ENCODE measurements around the gene PFN3.

Gene PFN3

GRCh38 chr5:177374211-177374610 lies 26.2 kb downstream of the PFN3 start:
- FAIRE-seq (no peak), DNase-seq (ENCODE audit: low spot score) (no peak)

DNA sequence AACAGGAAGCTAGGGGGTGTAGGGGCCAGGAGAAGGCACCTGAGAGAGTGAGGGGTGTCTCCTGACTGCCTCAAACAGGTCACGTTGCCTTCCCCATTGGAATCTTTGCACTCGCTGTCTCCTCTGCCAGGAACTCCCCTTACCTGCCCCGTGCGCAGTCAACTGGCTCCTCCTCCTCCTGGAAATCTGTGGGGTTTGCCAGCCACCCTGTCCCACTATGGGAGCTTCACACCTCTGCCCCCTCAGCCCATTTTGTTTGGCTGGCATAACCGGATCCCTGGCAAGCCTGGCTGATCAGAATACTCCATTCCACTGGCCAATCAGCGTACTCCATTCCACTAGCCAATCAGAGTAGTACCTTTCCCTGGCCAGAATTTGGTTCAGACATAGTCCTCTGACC lies 26.7 kb downstream of the PFN3 start:
- DNase-seq (ENCODE audit: low spot score) (no peak), FAIRE-seq (no peak)

GRCh38 chr5:177372910-177373309 lies 27.6 kb downstream of the PFN3 start:
- FAIRE-seq = no peak
- no peak for DNase-seq (ENCODE audit: low spot score)

DNA sequence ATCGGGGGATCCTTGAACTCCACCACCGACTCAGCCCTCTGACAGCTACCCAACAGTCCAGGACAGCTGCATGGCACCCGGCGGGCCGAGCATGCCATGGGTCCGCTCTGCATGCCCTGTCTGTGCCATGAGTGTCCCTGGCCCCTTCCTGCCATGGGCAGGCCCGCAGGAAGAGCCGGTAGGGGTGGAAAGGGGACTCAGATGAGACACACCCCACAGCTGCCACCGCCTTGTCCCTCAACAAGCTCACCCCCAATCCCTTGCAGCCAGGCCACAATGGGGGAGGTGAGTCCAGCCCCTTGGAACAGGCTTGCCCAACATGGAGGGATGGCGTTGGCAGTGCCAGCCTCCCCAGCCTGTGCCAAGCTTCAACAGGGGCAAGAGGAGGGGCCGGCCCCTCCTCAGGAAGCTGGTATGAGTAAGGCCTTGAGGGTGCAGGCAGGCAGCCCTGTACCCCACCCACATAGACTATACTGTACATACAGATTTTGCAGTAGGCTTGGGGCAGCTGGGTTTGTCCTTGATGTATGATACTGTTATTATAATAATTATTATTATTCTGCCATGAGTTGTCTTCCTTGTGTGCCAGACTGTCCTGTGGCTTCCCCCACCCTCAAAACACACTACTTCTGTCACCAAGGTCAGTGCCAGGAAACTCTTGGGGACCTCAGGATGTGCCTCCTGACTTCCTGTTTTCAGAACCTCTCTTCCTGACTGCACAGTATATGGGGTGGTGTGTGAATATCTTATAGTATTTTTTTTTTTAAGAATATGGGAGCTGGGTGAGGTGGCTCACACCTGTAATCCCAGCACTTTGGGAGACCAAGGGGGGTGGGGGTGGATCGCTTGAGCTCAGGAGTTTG lies 28.2 kb downstream of the PFN3 start:
- DNase-seq (ENCODE audit: low spot score) = no peak
- no peak for FAIRE-seq

DNA sequence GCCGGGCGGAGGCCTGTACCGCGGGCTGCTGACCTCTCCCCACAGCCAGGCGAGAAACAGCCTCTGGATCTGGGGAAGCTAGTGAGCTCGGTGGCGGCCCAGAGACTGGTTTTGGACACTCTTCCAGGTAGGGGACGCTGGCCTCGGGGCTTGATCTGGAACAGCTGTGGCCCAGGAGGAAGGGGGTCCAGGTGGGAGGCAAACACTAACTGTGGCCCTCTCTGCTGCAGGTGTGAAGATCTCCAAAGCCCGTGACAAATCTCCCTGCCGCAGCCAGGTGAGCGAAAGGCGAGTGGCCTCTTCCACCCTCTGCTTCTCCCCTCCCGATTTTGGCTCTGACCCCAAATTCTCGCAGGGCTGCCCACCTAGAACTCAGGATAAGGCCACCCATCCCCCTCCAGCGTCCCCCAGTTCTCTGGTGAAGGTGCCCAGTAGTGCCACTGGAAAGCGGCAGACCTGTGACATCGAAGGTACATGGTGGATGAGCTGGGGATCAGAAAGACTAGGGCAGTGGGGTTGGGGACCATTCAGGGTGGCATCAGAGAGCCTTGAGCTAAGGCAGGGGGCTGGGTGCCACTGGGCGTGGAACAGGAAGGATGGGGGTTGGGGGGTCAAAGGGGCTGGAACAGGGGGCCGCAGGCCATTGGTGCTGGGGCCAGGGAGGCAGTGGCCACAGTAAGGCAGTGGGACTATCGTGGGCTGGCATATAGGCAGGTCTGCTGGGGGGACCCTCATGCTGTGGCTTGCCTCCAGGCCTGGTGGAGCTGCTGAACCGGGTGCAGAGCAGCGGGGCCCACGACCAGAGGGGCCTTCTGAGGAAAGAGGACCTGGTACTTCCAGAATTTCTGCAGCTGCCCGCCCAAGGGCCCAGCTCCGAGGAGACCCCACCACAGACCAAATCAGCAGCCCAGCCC lies 29.1 kb downstream of the PFN3 start:
- FAIRE-seq (no peak), DNase-seq (ENCODE audit: low spot score) (no peak)

- FAIRE-seq (peak; percentile 67), DNase-seq (ENCODE audit: low spot score) (peak; percentile 92)
Measured at GRCh38 chr5:177370488-177371119, 29.9 kb downstream of the PFN3 start.

GRCh38 chr5:177369645-177370440 lies 30.6 kb downstream of the PFN3 start:
- no peak for DNase-seq (ENCODE audit: low spot score)
- FAIRE-seq = no peak

GRCh38 chr5:177368869-177369644 lies 31.4 kb downstream of the PFN3 start:
- no peak for FAIRE-seq
- no peak for DNase-seq (ENCODE audit: low spot score)

DNA sequence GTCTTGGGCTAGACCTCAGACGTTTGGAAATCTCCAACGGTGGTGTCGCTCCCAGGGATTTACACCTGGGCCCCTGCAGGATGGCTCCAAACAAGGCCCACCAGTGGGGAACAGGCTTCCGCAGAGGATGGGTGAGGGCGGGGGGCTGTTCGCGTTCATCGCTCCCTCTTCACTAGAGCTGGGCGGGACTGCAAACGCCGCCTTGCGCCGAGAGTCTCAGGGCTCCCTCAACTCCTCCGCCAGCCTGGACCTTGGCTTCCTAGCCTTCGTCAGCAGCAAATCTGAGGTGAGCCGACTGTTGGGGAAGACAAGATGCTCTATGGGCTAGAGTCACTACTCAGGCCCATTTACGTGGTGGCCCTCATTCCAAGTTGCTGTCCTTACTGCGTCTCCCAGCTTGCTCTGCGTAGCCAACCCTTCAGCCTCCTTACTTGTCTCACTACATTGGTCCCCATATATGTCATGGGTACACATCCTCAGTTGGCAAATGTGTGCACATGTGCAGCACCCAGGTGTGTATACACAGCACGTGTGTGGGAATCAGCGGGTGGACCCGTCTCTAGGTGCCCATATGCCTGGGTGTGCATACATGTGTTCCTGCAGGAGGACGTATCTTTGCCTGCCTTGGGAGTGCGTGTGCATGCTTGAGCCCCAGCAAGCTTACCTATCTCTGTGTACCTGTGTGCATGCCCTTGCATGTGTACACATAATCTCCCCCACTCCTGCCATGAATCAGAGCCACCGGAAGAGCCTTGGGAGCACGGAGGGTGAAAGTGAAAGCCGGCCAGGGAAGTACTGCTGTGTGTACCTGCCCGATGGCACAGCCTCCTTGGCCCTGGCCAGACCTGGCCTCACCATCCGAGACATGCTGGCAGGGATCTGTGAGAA lies 32.2 kb downstream of the PFN3 start:
- DNase-seq (ENCODE audit: low spot score) = no peak
- FAIRE-seq = no peak

DNA sequence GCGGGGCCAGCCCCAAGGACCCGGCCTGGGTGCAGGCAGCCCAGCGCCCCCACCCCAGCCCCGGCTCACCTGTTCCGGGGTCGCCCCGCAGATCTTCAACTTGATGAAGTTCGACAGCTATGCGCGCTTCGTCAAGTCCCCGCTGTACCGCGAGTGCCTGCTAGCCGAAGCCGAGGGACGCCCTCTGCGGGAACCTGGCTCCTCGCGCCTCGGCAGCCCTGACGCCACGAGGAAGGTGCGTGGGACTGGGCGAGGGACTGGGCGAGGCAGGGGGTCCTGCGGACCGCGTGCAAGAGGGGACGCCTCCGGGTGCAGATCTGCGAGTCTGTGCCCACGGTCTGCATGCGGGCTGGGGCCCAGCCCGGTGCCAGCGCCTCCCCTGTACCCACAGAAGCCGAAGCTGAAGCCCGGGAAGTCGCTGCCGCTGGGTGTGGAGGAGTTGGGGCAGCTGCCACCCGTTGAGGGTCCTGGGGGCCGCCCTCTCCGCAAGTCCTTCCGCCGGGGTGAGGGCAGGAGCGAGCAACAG lies 33.1 kb downstream of the PFN3 start:
- FAIRE-seq = no peak

DNA sequence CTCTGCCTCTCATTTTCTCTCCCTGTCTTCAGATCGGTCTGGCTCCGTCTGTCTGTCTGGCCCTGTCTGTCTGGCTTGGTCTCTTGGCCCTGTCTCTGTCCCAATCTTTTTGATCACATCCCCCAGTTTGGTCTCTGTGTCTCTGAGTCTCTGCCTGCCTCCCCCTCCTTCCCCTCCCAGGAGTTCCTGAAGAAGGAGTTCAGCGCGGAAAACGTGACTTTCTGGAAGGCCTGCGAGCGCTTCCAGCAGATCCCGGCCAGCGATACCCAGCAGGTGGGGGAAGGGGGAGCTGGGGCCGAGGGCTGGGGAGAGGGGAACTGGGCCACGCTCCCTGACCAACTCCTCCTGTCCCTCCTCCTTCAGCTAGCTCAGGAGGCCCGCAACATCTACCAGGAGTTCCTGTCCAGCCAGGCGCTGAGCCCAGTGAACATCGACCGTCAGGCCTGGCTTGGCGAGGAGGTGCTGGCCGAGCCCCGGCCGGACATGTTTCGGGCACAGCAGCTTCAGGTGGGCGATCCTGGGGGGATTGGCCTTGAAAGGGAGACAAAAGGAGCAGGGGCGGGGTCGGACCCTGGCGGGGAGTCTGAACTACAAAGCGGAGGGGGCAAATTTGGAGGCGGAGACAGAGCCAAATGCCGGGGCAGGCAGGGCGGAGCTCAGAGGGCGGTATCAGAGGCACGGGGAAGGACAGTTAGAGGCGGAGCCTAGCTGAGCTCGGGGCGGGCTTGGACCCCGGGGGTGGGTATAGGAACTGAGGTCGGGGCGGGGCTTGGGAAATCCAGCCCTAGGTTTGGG lies 33.7 kb downstream of the PFN3 start:
- FAIRE-seq = no peak
- no peak for DNase-seq (ENCODE audit: low spot score)

More for the DNA sequence above, 33.1 kb downstream of the PFN3 start:
- no peak for DNase-seq (ENCODE audit: low spot score)

DNA sequence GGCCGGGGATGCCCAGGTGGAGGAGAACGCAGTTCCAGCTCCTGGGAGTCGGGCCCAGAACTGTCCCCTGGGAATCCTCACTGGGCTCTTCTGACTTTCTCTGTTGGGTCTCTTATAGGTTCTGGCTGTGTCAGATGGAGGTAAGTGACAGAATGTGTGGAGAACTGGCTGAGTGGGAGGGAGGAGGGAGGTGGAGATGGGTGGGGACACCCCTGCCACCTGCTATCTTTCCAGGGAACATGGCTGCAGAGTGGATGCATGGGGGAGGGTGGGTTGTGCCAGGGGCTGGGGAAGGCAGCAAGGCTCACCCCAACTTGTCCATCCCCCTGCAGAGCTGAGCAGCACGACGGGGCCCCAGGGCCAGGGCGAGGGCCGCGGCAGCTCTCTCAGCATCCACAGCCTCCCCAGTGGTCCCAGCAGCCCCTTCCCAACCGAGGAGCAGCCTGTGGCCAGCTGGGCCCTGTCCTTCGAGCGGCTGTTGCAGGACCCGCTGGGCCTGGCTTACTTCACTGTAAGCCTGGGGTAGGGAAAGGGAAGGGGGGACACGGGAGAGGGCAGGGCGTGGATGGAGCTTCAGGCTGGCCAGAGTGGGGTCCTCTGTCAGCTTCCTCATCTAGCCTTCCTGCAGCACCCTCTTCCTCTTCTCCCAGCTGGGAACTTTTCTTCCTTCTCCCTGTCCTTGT lies 34.5 kb downstream of the PFN3 start:
- DNase-seq (ENCODE audit: low spot score) (no peak), FAIRE-seq (no peak)

DNA sequence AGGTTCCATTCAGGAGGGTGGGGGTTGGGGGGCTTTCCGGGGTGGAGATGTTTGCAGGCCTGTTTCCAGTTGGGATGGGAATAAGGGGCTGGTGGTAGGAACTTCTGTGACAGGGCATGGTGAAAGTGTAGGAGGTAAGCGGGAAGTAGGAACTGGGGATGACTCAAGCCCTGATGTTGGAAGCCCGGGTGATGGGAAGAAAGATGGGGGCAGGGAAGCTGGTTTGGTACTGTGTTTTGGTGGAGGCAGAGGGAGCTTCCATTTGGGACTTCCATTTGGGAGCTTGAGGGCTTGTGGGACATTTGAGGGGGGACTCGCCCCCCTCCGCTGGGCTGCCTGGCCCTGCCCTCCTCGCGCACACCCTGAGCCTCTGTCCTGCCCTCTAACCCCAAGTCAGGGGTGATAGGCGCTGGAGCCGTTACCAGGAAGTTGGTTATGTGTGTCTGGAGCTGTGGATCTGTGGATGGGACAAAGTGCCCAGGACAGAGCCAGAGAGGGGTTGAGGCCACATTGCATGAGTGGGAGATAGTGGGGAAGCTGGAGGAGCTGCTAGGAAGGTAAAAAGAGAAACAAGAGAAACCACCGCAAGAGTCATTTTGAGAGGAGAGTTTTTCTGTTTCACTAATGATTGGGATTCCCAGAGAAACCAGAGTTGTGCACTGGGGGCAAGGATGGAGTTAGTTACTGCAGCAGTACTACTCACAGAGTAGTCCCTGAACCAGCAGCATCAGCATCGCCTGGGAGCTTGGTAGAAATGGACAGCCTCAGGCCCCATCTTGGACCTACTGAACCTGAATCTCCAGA lies 36.1 kb downstream of the PFN3 start:
- DNase-seq (ENCODE audit: low spot score) (no peak), FAIRE-seq (no peak)

GRCh38 chr5:177363565-177363964 lies 36.9 kb downstream of the PFN3 start:
- DNase-seq (ENCODE audit: low spot score) (no peak), FAIRE-seq (no peak)

GRCh38 chr5:177362610-177363507 lies 37.6 kb downstream of the PFN3 start:
- DNase-seq (ENCODE audit: low spot score) (no peak), FAIRE-seq (no peak)

DNA sequence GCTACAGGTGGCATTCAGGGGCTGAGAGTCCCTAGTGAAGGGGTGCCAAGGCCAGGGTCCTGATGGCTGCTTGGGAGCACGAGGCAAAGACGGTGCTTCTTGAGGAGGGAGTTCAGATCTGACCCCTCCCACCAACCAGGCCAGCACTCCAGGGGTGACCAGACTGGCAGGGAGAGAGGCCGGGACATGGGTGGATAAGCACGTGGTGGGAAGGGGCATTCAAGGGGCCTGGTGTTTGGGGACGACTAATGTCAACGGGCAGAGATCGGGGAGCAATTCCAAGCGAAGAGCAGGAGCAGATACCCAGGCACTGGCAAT lies 38.2 kb downstream of the PFN3 start:
- DNase-seq (ENCODE audit: low spot score) = no peak
- FAIRE-seq = no peak

All from RCC 7860 (cell line).